ENCODE measurements around the gene INTS1. TPM values are rescaled to one million over a fixed set of nuclear protein-coding genes. Genes with fewer than 3 reads are reported as not detected.

Gene INTS1
- polyA plus RNA-seq, 3 donors: 5.5 to 64.3 (median 7.3) TPM

DNA sequence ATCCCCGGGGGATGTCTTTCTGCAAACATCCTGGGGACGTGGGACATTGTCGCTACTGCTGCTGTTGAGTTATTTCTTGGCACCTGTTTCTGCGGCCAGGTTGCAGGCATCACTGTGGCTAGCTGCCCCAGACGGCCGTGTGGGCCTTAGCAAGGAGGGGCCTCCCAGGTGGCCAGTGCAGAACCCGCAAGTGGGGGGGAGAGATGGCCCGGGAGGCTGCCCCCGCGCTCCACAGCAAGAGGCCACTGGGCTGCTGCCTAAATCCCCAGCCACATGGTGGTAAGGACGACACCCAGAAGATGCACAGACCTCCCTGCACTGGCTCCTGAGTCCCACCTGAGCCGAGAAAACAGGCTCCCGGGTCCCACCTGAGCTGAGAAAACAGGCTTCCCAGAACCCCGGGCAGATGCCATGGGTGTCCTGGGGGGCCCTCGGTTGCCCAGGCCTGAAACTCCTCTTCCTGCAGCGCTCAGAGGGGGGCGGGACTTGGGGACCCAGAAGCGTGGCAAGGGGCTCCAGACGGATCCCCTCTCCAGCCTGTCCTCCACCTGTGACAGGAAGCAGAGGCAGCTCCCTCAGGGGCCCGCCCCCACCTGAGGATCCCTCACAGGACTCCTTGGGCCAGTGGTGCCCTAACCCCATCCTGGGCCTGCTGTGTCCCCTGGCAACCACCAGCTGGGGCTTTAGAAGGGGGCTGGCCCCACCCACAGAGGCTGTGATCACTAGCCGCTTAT lies 25.4 kb upstream of the INTS1 start:
- no peak overlapping the region for H2AFZ ChIP-seq (ENCODE audit: insufficient read depth, low read depth, low read length, poor library complexity, severe bottlenecking)
- DNase-seq: no peak
- intact Hi-C loops (cut with micrococcal nuclease): loop anchor here in 1 of 2 donors (10.0 kb wide), 1 partner anchor 995 kb away; no protein-coding TSS in a partner anchor

DNA sequence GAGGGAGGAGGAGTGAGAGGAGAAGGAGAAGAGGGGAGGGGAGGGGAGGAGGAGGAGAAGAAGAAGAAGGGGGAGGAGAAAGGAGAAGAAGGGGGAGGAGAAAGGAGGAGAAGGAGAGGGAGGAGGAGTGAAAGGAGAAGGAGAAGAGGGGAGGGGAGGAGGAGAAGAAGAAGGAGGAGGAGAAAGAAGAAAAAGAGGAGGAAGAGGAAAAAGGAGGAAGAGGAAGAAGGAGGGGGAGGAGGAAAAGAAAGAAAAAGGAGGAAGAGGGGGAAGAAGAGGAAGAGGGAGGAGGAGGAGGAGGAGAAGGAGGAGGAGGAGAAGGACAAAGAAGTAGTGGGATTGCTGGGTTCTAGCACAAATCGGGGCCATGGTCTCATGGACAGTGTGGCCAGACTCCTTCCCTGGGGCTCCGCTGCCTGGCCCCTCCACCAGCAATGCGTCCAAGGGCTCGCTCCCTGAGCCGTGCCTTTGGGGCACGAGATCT lies 22.1 kb upstream of the INTS1 start:
- no peak overlapping the region for H2AFZ ChIP-seq (ENCODE audit: insufficient read depth, low read depth, low read length, poor library complexity, severe bottlenecking)
- H3K4me1 ChIP-seq (ENCODE audit: control insufficient read depth in 1 of 2, insufficient read depth in 2 of 2, low read length in 2 of 2): peaks cover 10 to 25% of the 10 kb centered on the region in 2 donors
- H3K4me3 Mint-ChIP-seq: no peak overlapping the region
- H3K4me1 Mint-ChIP-seq: peaks cover 19% of the 10 kb centered on the region
- TF ChIP-seq, protein P1, sequence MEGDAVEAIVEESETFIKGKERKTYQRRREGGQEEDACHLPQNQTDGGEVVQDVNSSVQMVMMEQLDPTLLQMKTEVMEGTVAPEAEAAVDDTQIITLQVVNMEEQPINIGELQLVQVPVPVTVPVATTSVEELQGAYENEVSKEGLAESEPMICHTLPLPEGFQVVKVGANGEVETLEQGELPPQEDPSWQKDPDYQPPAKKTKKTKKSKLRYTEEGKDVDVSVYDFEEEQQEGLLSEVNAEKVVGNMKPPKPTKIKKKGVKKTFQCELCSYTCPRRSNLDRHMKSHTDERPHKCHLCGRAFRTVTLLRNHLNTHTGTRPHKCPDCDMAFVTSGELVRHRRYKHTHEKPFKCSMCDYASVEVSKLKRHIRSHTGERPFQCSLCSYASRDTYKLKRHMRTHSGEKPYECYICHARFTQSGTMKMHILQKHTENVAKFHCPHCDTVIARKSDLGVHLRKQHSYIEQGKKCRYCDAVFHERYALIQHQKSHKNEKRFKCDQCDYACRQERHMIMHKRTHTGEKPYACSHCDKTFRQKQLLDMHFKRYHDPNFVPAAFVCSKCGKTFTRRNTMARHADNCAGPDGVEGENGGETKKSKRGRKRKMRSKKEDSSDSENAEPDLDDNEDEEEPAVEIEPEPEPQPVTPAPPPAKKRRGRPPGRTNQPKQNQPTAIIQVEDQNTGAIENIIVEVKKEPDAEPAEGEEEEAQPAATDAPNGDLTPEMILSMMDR (IDR thresholded peaks at IDR 0.05): no peak
- no peak overlapping the region for H3K9ac ChIP-seq (ENCODE audit: insufficient read depth, low read length, poor library complexity, severe bottlenecking)
- no peaks in the 10 kb centered on the region for H3K9me3 ChIP-seq (replicated peaks in 1 of 2; ENCODE audit: control insufficient read depth in 1 of 2, insufficient read depth in 1 of 2, low read length in 2 of 2)
- no peaks in the 10 kb centered on the region for H3K9me3 Mint-ChIP-seq
- no peaks in the 10 kb centered on the region for H3K27me3 ChIP-seq (ENCODE audit: control insufficient read depth in 2 of 2, insufficient read depth in 2 of 2, low read length in 2 of 2)
- DNase-seq: no peak
- H3K36me3 ChIP-seq (replicated peaks in 1 of 2; ENCODE audit: control insufficient read depth in 1 of 2, insufficient read depth in 2 of 2, low read length in 2 of 2): no peaks in the 10 kb centered on the region
- no peaks in the 10 kb centered on the region for H3K36me3 Mint-ChIP-seq
- intact Hi-C loops (cut with micrococcal nuclease): no loop called here
- peaks cover 6% of the 10 kb centered on the region for H3K79me2 ChIP-seq (ENCODE audit: insufficient read depth, low read length)
- H4K20me1 ChIP-seq (ENCODE audit: insufficient read depth, low read length): peaks cover 1% of the 10 kb centered on the region
- peaks cover 0 to 3% (median 0%) of the 10 kb centered on the region in 3 donors for H3K27me3 Mint-ChIP-seq (ENCODE audit: low read depth in 3 of 3)
- H3K4me2 ChIP-seq (replicated peaks; ENCODE audit: extremely low read depth, low read length, poor library complexity, severe bottlenecking): no peak overlapping the region
- peak overlapping the region in 1 of 7 donors; percentile 19 for H3K27ac Mint-ChIP-seq
- H3K4me3 ChIP-seq (replicated peaks in 1 of 3; ENCODE audit: low read depth in 2 of 3, low read length in 3 of 3): no peak overlapping the region
- no peak overlapping the region for H3K27ac ChIP-seq (ENCODE audit: low read depth in 1 of 2, low read length in 2 of 2)
- WGBS (ENCODE audit: insufficient coverage): 58% methylated on average over 6 of the region's 6 CpGs

More for the DNA sequence above, 25.4 kb upstream of the INTS1 start:
- Histone ChIP-seq H3K9me3 (replicated peaks in 1 of 2; ENCODE audit: control insufficient read depth in 1 of 2, insufficient read depth in 1 of 2, low read length in 2 of 2) (no peaks in the 10 kb centered on the region), H3K27me3 (ENCODE audit: control insufficient read depth in 2 of 2, insufficient read depth in 2 of 2, low read length in 2 of 2) (no peaks in the 10 kb centered on the region), H3K4me2 (replicated peaks; ENCODE audit: extremely low read depth, low read length, poor library complexity, severe bottlenecking) (peak overlapping the region; percentile 83), H3K79me2 (ENCODE audit: insufficient read depth, low read length) (peaks cover 30% of the 10 kb centered on the region), H3K4me3 (replicated peaks in 1 of 3; ENCODE audit: low read depth in 2 of 3, low read length in 3 of 3) (no peak overlapping the region), H3K36me3 (replicated peaks in 1 of 2; ENCODE audit: control insufficient read depth in 1 of 2, insufficient read depth in 2 of 2, low read length in 2 of 2) (no peaks in the 10 kb centered on the region), H3K9ac (ENCODE audit: insufficient read depth, low read length, poor library complexity, severe bottlenecking) (no peak overlapping the region), H3K27ac (ENCODE audit: low read depth in 1 of 2, low read length in 2 of 2) (no peak overlapping the region), H4K20me1 (ENCODE audit: insufficient read depth, low read length) (peaks cover 31% of the 10 kb centered on the region), H3K4me1 (ENCODE audit: control insufficient read depth in 1 of 2, insufficient read depth in 2 of 2, low read length in 2 of 2) (peaks cover 38 to 53% of the 10 kb centered on the region in 2 donors)
- TF ChIP-seq, protein P1 (IDR thresholded peaks at IDR 0.05): no peak
- Mint-ChIP-seq H3K4me3 (peak overlapping the region in 1 of 2 donors; percentile 80), H3K27me3 (ENCODE audit: low read depth in 3 of 3) (peaks cover 0 to 3% (median 0%) of the 10 kb centered on the region in 3 donors), H3K27ac (peak overlapping the region in 5 of 7 donors; percentile 66 to 82 (median 74)), H3K36me3 (peaks cover 0 to 2% of the 10 kb centered on the region in 2 donors), H3K4me1 (peaks cover 42% of the 10 kb centered on the region), H3K9me3 (no peaks in the 10 kb centered on the region)
- WGBS (ENCODE audit: insufficient coverage): 80% methylated on average over 16 of the region's 21 CpGs
